Right renal pelvis (tissue), 4 donors: ENCODE data around the gene AFF3. TPM values are rescaled to one million over a fixed set of nuclear protein-coding genes. Genes with fewer than 3 reads are reported as not detected.
"Not testable (repeated sequence)": the region's sequence is repeated elsewhere in the genome, so short reads cannot be mapped to it uniquely, and the experiment has no call there.

Experiments used
- DNase-seq, 4 donors: peaks; one replicate each; pipeline ENCODE4 v3.0.0-alpha.2; 2013; ENCODE audit warnings: low read depth in 4 of 4, low spot score in 3 of 4, missing footprints in 1 of 4
- polyA plus RNA-seq, 4 donors: library from polyadenylated mRNA; unstranded; fragments of 120-200 nt; gene quantifications; one replicate each; pipeline ENCODE4 v1.2.1, GENCODE V29; 2013; ENCODE audit not compliant: insufficient read length in 4 of 4

AFF3 gene
- polyA plus RNA-seq, 4 donors, result 18.3 to 25.4 (median 20.9) TPM

DNA sequence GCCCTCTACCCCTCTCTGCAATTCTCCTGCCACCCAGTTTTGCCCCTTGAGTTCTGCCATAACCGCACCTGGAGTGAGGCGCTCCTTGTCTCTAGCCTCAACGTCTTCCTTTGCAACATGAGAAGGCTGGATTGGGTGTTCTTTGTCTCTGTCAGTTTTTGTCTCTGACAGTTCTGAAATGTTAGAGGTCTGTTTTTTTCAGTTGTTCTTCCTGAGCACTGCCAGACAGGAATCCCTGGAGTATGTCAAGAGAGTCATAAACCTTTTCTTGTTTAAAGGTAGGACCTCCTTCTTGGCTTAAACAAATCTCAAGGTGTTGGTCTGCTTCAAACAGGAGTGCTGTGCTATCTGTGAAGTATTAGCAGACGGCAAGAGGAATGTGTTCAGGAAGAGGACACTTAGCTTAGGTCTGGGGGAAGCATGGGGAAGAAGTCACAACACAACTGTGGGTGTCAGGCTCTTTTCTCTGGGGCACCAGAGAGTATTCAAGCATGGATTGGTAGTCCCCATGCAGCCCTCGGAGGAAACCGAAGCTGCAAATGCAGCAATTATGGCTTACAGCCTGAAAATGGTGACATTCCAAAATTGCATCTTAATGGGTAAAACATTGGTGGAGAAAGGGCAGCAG lies 32.3 kb downstream of the AFF3 start:
- DNase-seq, result no peak

DNA sequence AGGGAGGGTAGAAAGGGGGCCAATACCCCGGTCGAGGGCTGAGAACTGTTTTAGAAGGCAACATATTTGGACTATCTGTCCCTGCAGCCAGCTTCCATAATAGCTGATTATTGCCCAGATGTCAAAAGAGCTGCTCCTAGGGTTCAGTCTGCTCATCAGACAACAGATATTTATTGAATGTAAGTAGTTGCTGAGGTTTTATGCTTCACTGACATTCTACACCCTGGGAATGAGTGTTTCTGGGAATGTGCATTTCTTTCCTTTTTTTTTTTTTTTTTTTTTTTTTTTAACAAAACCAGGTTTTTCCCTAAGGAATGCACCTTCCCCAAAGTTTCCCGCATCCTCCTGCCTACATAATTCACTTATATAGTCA lies 33.8 kb downstream of the AFF3 start:
- not testable (repeated sequence) for DNase-seq

DNA sequence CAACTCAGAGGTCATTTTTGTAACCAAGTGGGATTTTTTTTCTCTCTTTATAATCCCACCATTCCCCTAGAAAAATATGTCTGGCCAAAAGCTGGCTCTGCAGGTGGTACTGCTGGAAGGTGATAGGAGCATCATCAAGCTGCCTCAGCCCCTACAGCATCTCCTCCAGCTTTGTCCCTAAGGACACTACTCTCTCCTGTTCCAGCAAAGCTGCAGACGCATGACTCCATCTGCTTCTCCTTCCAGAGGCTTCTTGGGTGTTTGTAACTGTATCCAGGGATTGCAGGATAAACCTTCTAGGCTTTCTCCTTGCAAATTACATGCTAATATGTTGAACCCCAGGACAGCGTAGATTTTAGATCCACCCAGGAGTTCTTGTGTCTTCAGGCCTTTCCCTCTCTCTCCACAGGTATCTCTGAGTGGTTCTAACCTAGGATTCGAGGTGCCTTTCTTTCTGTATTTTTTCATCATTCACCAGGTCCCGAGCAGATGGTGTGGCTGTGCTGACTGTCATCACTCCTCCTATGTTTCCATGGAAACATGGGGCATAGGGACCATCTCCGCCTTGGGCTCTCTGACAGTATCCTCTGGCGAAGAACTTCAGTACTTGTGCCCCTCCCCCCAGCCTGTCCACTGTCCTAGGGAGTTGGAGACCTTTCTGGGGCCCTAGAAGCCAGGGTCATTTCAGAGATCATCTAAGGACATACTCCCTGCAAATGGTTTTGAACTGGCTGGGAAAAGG lies 34.3 kb downstream of the AFF3 start:
- DNase-seq, result no peak

DNA sequence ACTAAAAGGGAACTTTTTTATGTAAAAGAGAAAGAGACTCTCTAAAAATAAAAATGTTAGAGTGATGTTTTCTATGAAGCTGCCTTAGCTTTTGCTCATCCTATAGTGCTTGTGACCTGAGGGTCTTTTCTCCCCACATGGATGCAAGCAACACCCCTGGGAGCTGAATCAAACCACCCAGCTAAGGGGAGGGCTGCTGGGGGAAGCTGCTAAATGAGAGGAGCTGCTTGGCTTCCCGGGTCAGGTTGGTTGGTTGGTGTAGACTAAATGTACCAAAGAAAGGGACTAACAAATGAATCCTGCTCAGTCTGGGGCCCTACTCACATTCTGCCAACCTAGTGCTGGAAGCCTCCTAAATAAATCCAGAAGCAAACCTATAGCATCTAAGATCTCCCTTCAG lies 35.0 kb downstream of the AFF3 start:
- DNase-seq, result no peak

DNA sequence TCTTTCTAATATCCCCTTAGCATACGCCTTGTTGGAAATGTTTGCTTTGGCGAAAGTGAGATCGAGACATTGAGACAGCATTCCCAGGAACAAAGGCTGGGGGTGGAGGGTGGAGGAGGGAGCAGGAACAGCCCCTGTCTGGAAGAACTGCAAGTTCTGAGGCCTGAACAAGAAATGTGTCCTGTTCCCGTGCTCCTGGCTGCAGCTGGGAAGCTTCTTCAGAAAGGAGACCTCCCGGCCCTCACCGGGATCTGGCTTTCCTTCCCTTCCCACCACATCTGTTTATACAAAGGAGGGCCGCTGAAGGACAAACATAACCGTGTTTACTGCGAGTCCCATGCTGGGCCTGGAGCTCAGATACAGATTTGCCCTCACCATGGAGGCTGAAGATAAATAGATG lies 35.9 kb downstream of the AFF3 start:
- DNase-seq, result no peak

DNA sequence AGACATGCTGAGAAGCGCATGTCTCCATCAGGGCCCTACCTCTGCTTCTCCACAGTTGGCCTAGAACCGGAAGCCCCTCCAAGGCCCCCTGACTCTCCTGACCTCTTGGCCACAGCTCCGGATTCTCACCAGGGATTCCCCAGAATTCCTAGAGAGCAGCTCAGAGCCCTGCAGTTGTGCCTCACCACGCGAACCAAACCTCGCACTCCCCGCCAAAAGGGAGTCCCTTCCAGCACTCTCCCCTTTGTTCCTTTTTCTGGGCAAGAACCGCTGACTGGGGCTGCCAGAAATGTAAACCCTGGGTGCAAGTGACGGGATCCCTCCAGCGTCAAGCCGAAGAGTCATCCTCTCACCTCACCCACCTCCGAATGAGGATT lies 36.7 kb downstream of the AFF3 start:
- no peak for DNase-seq

DNA sequence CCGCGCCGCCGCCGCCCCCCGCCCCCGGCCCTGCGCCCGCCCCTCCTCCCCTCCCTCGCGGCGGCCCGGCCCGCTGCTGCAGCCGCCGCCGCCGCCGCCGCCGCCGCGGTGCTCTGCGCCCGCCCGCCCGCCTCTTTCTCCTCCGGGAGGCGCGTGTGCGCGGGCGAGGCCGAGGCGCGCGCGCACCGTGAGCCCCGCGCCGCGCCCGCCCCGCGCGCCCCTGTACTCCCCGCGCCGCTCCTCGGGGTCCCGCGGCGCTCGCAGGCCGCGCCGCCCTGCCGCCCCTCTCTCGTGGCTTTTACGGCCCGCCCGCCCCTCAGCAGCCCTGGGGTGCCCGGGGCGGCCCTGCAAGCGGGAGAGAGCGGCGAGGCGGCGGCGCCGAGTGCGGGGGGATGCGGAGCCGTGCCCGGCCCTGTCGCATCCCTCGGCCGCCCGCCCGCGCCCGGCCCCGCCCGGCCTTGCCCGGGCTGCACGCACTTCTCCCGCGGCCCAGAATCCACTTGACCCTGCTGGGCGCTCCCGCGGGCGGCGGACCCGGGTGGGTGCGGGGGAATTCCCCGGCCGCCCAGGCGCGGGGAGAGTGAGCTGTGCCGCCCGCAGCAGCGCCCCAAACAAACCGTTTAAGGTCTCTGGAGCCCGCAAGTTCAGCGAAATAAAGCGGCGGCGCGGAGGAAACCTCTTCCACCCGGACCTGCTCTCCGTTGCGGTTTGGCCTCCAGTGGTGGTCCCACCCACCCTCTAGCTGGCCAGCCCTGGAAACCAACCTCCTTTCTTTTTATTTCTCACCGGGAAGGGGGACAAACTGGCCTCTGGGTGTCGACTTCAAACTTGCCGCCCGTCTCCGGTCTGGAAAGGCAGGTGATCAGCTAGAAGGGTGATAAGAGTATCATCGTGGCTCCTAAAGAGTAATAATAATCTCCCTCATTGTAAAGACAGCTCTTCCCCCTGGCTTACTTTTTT lies 37.4 kb downstream of the AFF3 start:
- no peak for DNase-seq

DNA sequence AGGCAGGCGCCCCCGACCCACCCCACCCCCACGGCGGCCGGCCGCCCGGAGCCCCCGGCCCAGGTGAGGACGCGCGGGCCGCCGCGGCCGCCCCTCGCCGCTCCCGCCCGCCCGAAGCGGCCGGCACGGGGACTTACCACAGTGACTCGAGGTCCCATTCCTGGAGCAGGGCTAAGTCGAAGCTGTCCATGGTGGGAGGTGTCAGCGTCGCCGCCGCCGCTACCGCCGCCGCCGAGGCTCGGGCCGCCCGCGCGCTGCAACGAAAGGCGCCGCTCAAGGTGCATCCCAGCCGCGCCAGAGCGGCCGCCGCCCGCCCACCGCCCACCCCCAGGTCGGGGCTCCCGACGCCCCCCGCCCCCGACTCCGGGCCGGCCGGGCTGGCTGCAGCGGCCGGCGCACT lies 38.1 kb downstream of the AFF3 start:
- not testable (repeated sequence) for DNase-seq

DNA sequence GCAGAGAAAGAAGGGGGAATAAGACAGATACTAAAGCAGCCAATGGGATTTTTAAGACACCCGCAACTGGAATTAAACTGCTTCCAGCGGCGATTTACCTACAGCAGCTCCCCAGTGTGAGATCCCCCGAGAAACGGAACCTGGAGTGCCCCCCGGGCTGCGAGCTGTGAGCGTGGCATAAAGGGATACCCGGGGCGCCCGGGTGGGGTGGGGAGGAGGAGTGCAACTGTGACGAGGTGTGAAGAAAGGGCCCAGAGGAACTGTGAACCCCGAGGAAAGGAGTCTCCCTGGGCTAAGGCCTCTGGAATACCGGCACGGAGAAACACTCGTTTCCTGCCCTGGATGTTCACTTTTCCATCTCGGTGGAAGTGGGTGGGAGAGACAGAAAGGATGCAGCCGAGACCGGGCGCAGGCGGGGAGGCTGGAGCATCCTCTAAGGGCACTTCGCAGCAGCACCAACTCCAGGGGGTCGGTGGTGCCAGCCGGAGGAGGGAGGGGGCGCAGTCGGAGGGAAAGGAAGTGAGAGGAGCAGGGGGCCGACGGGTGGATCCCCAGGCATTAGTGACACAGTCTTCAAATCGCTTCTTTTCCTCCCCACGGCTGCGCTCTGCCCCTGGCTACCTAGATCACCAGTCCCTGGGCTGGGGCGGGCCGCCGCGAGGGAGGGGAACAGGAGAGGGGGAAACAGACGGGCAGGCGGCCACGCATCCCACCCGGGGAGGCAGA lies 38.7 kb downstream of the AFF3 start:
- not testable (repeated sequence) for DNase-seq

DNA sequence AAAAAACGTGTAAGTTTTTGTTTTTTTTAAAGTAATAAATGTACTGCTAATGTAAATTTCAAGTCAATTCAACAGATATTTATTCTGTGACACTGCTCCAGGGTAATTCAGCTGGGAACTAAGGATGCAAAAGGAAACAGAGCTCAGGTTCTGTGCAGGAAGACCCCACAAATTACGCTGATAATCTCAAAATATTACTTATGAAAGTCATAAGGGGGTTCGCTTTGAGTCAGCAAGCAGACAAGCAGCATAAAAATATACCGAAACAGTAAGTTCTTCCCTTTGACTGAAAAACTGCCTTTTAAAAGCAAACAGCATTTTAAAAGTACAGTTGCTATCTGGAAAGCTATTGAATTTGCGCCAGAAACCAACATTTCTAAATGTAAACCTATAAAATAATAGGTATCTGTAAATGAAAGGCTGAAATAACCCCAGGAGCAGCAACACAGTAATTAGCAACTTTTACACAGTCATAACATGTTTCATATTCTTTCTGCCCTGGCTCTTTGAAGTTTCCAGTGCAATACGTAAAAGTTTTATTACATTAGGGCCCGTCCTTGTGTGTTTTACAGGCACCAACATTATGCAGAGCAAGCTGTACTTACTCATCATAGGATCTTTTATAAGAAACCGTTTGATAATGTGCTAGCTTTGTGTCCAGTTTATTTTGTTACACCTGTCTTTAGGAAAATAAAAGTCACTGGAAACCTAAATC lies 39.8 kb downstream of the AFF3 start:
- DNase-seq, result not testable (repeated sequence)

DNA sequence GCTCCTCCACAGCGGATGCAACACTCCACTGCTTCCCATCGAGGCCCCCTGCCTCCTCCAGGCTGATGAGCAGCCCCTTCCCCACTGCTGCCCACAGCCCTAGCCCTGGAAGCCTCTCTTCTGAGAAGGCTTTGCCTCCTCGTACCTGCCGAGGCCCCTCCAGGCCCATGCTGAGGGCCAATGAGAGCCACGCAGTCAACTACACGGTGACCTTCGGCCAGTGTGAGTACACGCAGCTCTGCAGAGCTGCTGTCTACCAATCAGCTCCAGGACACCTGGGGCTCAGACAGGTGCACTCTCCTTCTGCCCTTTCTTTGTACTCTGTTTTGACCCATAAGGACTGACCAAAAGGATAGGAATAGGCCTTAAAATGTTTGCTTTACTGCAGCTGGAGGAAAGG lies 43.5 kb downstream of the AFF3 start:
- DNase-seq, result not testable (repeated sequence)

DNA sequence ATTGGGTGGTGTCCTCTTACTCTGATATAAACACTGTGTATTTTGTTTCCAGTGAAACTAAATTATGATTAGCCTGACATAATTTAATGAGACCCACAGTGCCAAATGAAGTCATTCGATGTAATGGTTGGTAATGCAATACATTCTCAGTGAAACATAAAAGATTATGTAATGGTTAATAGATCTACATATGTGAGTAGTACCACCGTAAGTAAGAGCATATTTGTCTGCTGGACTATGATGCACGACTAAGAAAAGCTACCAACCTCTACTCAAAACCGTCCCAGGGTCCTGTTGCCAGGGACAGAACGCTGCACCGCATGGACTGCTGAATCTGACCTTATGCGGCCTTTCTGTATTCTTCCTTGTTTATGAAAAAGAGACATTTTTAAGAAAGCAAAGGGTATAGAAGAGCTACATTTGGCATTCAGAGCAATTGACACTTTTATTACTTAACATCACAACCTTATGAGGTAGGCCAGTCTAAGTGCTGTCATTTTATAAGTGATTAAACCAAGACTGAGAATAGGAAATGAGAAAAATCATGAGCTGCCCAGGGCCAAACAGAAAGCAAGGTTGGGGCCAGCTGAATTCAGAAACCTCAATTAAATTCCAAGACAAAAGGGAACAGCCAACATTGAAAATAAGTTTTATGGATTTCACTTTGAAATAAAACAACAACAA lies 44.6 kb downstream of the AFF3 start:
- DNase-seq, result not testable (repeated sequence)

DNA sequence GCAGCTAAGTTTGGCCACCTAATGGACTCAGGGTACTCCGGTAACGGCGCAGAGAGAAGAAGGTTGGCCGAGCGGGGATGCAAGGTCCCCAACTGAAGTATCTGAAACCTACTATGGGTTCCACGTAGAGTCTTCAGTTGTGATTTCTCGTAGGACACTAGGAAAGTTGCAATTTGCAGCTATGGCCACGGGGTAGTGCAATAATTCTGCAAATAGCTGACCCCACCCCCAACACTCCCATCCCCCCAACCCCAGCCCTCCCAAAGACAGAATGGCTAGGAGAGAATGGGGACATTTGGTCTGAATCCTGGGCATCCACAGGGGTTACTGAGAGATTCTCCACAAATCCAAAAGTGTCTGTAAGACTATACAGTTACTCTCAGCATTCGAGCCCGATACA lies 46.5 kb downstream of the AFF3 start:
- DNase-seq, result not testable (repeated sequence)

DNA sequence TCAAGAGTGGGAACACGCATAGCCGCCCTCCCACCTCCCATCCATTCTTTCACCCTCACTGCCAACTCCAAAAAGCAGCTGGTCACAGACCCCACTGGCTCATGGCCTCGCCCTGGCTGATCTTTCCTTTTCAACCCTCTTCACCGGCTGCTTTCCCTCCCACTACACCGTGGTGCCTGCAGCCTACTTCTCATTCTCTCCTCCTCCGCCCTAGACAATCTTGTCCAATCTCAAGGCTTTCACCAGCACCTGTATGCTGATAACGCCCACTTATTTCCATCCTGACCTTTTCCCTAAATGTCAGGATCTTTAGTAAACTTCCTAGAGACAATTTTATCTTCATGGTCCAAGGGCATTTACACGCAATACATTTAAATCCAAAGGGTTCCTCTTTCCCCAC lies 50.6 kb downstream of the AFF3 start:
- not testable (repeated sequence) for DNase-seq

DNA sequence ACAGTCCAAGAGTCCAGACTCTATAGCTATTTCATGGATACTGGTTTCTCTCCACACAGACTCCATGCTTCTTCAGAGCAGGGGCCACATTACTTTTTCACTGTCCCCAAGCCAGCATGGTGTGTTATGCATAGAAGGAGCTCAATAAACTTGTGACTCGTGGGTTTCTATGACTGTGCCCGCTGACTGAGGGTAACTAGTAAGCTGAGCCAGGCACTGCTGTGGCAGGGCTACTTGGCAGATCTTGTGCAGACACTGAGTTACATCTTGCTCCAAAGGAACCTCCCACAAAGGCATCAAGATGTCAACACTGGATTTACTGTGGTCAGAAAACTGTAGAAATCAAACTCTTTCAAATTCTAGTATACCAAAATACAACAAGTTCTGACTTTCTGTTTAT lies 56.6 kb downstream of the AFF3 start:
- DNase-seq, result not testable (repeated sequence)

DNA sequence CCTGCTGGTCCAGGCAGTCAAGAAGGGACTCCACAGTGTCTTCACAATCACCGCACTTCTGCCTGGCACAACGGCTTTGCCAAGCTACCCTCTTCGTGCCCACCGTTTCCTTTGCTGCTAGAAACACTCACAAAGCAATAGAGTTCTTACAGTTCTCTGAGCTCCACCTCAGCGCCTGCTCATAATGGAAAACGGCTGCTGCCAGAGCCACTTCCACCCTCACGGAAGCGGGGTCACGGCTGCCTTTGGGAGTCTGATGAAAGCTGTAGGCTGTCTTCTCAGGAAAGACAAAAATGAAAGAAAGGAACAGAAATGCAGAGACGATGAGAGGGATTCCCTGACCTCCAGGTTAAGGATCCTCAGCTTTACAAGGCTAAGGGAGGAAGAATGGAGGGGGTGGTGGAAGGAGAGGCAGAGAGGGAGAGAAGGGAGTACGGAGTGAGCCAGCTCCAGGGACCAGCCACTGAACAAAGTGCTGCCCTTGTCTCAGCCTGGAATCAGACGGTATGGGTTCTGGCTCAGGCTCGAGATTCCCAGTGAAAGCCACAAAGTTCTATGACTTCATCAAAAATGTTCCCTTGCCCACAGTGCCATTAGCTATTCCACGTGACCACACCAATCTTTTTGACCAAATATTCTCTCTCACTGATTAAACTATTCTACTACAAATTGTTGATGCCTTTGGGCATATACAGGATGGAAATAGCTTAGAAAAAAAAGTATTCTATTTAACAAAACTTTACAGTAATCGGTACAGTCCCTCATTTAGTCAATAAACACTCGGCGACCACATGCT lies 58.8 kb downstream of the AFF3 start:
- not testable (repeated sequence) for DNase-seq

DNA sequence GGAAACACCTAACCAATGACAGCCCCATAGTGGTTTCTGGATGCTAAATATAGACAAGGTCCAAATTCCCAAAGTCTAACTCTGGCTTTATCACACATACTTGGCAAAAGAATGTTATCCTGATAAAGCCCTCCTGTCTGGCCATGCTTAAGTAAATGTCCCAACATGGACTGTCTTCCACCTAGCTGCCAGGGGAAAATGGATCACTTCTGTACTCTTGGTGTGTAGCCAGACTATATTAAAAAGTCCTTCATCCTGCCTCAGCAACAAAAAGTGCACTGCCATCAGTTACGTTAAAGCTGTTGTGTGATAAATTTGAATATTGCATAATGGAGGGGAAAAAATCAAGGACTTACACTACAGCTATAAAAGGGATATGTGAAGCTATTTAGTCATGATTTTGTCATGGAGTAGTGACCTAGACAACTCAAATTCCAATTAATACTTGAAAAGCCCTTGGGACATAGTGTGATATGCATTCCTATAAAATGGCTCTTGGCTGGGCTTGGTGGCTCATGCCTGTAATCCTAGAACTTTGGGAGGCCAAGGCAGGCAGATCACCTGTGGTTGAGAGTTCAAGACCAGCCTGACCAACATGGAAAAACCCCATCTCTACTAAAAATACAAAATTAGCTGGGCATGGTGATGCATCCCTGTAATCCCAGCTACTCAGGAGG lies 60.0 kb downstream of the AFF3 start:
- DNase-seq, result not testable (repeated sequence)

DNA sequence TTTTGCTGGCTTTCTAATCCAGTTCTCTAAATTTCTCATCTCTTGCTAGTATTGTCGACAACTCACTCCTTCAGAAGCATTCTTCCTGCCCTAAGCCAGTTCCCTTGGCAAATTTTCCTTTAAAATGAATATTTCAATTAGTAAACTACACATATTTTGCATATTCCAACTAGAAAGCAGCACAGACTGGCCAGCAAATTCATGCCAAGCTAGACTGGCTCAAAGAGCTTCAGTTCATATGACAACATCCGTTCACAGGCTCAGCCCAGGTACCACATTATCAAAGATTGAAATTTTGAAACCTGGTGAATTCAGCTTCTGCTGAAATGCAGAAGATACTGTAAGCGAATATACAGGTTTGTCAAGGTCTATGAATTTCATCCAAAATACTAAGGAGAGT lies 64.5 kb downstream of the AFF3 start:
- DNase-seq, result no peak
